ENCODE measurements around the gene CDYL. TPM values are rescaled to one million over a fixed set of nuclear protein-coding genes. Genes with fewer than 3 reads are reported as not detected.

Gene CDYL
- total RNA-seq, 6 experiments from 2014 or later = 28.4 to 34.8 (median 33.8) TPM

DNA sequence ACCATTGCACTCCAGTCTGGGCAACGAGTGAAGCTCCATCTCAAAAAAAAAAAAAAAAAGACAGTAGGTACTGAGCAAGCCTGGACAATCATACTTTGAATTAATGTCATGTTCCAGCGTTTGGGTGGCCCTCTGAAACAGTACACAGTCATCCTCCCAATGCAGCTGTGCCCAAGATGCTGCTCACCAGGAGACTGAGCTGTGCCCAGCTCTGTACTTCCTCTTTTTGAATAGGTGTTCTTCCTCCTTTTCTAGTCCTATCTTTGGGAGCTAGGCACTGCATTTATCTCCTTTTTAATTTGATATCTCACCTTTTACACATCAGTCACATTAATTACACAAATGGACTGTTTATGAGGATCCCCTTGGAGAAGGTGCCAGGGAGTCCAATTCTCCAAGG is 126.2 kb downstream of the CDYL start:
- peaks cover 15% of the 10 kb centered on the region for H3K4me1 Mint-ChIP-seq (ENCODE audit: low read depth)
- TF ChIP-seq, protein P1, sequence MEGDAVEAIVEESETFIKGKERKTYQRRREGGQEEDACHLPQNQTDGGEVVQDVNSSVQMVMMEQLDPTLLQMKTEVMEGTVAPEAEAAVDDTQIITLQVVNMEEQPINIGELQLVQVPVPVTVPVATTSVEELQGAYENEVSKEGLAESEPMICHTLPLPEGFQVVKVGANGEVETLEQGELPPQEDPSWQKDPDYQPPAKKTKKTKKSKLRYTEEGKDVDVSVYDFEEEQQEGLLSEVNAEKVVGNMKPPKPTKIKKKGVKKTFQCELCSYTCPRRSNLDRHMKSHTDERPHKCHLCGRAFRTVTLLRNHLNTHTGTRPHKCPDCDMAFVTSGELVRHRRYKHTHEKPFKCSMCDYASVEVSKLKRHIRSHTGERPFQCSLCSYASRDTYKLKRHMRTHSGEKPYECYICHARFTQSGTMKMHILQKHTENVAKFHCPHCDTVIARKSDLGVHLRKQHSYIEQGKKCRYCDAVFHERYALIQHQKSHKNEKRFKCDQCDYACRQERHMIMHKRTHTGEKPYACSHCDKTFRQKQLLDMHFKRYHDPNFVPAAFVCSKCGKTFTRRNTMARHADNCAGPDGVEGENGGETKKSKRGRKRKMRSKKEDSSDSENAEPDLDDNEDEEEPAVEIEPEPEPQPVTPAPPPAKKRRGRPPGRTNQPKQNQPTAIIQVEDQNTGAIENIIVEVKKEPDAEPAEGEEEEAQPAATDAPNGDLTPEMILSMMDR (IDR thresholded peaks at IDR 0.05) = no peak
- no peak overlapping the region for H3K27ac Mint-ChIP-seq
- H3K4me3 Mint-ChIP-seq = no peak overlapping the region
- H3K36me3 Mint-ChIP-seq (ENCODE audit: low read depth) = peaks cover 28% of the 10 kb centered on the region
- H3K9me3 Mint-ChIP-seq = no peaks in the 10 kb centered on the region
- H3K27me3 Mint-ChIP-seq (ENCODE audit: insufficient read depth) = no peaks in the 10 kb centered on the region; the same call in 1 of the 2 replicates
- no peak for DNase-seq

DNA sequence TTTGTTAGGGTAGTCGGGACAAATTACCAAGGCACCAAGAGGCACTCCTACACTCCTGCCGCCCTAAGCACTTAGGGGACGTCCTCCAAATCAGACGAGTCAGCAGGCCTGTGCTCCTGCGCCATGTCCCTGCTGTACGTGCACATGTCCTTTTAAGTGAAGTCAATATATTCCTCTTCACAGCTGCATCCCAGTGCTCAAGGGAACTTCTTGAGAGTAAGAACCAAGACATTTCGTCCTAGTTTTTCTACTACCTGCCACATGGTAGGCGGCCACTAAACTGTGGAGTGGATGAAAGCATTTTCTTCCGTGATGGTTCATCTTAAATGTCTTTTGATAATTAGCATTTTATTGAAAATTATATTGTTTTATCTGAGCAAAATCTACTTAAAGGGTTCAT is 126.9 kb downstream of the CDYL start:
- no peak overlapping the region for H3K4me3 Mint-ChIP-seq
- peaks cover 27% of the 10 kb centered on the region for H3K36me3 Mint-ChIP-seq (ENCODE audit: low read depth)
- TF ChIP-seq, protein P1 (IDR thresholded peaks at IDR 0.05) = no peak
- no peaks in the 10 kb centered on the region for H3K9me3 Mint-ChIP-seq
- no peak for DNase-seq
- no peak overlapping the region for H3K27ac Mint-ChIP-seq
- peaks cover 23% of the 10 kb centered on the region for H3K4me1 Mint-ChIP-seq (ENCODE audit: low read depth)
- H3K27me3 Mint-ChIP-seq (ENCODE audit: insufficient read depth) = no peaks in the 10 kb centered on the region; the same call in 1 of the 2 replicates

GRCh38 chr6:4903751-4904370 is 127.7 kb downstream of the CDYL start:
- peaks cover 31% of the 10 kb centered on the region for H3K36me3 Mint-ChIP-seq (ENCODE audit: low read depth)
- peaks cover 30% of the 10 kb centered on the region for H3K4me1 Mint-ChIP-seq (ENCODE audit: low read depth)
- TF ChIP-seq, protein P1 (IDR thresholded peaks at IDR 0.05) = no peak
- no peak overlapping the region for H3K27ac Mint-ChIP-seq
- no peak for DNase-seq
- no peaks in the 10 kb centered on the region; the same call in 1 of the 2 replicates for H3K27me3 Mint-ChIP-seq (ENCODE audit: insufficient read depth)
- no peaks in the 10 kb centered on the region for H3K9me3 Mint-ChIP-seq
- no peak overlapping the region for H3K4me3 Mint-ChIP-seq

DNA sequence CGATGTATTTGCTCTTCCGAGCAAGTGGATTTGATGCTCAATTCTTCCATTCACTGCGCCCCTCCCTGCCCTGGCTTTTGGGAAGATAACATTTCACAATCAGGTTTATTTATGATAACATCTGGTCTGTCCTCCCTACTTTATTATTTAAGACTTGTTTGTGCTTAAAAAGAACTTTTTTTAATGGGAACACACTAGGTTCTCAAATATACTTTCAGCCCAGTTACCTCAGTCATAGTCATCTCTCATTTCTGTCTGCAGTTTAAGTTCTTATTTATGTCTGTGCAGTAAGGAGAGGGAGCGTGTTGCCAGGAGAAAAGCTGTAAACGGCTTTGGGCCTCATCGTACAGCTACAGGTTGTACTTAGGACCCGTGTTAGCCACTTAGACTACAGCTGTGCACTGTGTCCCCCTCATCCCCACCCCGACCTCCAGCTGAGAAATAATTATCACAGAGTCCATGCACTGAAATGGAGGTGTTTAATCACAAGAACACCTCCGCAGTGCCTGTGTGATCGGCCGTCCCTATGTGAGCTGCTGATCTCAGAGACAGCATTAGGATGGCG is 128.3 kb downstream of the CDYL start:
- TF ChIP-seq, protein P1 (IDR thresholded peaks at IDR 0.05) = no peak
- no peak overlapping the region for H3K27ac Mint-ChIP-seq

DNA sequence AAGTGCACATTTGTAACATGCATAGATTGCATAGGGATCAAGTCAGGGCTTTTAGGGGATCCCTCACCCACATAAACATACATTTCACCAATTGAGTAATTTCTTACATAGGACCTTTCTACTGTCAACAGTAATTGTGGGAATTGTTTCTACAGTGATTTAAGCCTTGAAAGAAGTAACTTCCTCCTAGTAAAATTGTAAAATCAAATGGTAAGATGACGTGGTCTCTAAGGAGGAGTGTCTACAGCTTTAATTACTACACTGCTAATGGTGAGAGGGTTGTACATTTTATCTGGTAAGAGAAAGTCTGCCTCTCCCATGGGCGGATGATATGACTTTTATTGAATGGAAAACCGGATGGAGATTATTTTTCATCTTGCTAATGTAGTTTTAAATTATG is 129.6 kb downstream of the CDYL start:
- no peaks in the 10 kb centered on the region; the same call in 1 of the 2 replicates for H3K27me3 Mint-ChIP-seq (ENCODE audit: insufficient read depth)
- H3K4me3 Mint-ChIP-seq = no peak overlapping the region
- DNase-seq = no peak
- peaks cover 36% of the 10 kb centered on the region for H3K36me3 Mint-ChIP-seq (ENCODE audit: low read depth)
- no peak overlapping the region for H3K27ac Mint-ChIP-seq
- H3K4me1 Mint-ChIP-seq (ENCODE audit: low read depth) = peaks cover 36% of the 10 kb centered on the region
- TF ChIP-seq, protein P1 (IDR thresholded peaks at IDR 0.05) = no peak
- H3K9me3 Mint-ChIP-seq = no peaks in the 10 kb centered on the region

More for the DNA sequence above, 128.3 kb downstream of the CDYL start:
- peaks cover 36% of the 10 kb centered on the region for H3K4me1 Mint-ChIP-seq (ENCODE audit: low read depth)
- H3K9me3 Mint-ChIP-seq = no peaks in the 10 kb centered on the region
- no peak overlapping the region for H3K4me3 Mint-ChIP-seq
- H3K27me3 Mint-ChIP-seq (ENCODE audit: insufficient read depth) = no peaks in the 10 kb centered on the region; the same call in 1 of the 2 replicates
- no peak for DNase-seq
- peaks cover 31% of the 10 kb centered on the region for H3K36me3 Mint-ChIP-seq (ENCODE audit: low read depth)

All from HFFc6 (cell line).